HG02678 (cell line): ENCODE results near the gene ADAMTS9.

Experiments
- ATAC-seq: cut with Tn5 transposase; IDR thresholded peaks from one replicate; pipeline ENCODE4 v1.9.1; 2021; ENCODE audit warnings: mild to moderate bottlenecking, moderate library complexity; ENCODE audit not compliant: unreplicated experiment

ADAMTS9 gene

DNA sequence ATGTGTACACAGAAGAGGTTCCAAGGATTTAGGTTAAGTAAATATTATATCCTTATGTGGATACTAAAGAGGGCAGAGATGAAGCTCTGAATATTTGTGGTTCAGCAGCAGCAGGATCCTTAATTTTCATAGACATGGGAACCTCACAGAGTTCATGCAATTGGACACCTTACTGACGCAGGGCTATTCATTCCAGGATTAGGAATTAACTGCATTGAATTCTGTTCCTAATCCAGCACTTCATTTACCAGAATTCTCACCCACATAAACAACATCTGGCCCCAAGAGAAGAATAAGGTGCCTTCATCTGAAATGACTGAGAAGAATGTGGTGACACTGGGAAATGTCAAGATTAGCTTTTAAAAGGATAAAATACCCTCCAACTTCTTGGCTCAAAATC lies 62.4 kb downstream of the ADAMTS9 start:
- ATAC-seq, result no peak

DNA sequence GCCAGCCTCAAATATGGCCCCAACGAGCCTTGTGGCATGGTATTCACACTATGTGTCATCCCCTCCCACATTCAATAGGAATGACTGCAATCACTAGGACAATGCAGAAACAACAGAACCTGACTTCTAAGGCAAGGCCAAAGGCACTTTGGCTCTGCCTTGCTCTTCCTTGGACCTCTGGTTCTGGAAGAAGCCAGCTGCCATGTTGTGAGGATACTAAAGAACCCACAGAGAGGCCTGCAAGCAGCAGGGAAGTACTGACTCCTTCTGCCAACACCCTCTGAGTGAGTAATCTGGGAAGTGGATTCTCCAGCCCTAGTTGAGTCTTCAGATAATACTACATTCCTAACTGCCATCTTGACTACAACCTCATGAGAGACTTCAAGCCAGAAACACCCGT lies 64.7 kb downstream of the ADAMTS9 start:
- ATAC-seq, result no peak

DNA sequence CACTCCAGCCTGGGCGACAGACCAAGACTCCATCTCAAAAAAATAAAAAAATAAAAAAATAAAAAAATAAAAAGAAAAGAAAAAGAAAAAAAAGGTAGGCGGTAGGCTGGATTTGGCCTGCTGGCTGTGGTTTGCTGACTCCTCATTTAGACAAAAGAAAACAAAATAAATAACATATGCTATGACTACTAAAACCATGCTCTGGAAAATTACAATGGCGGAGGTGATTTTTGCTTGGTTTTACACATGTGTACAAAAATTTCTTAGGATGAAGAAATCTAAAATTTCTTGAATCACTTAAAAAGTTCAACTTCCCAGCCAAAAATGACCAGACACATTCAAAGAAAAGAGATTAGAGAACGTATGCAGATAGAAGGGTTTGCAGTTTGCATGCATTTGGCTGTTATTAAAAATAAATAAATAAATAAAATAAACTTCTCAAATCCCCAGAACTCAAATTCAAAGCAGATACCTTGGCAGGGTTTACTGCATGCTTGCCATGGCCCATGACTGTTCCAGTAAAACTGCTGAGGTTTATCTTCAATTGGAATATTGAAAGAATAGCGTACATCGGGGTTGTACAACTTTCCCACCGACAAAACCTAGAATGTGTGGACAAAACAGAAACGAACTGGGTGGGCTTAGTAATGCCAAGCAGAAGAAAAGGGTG lies 65.9 kb downstream of the ADAMTS9 start:
- no peak for ATAC-seq

DNA sequence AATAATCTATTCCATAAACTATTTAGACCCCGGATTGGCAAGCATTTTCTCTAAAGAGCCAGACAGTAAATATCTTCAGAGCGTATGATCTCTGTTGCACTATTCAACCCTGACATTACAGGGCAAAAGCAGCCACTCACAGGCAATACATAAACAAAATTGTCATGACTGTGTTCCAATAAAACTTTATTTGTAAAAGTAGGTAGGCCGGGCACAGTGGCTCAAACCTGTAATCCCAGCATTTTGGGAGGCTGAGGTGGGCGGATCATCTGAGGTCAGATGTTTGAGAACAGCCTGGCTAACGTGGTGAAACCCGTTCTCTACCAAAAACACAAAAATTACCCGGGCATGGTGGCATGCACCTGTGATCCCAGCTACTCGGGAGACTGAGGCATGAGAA lies 66.5 kb downstream of the ADAMTS9 start:
- no peak for ATAC-seq

DNA sequence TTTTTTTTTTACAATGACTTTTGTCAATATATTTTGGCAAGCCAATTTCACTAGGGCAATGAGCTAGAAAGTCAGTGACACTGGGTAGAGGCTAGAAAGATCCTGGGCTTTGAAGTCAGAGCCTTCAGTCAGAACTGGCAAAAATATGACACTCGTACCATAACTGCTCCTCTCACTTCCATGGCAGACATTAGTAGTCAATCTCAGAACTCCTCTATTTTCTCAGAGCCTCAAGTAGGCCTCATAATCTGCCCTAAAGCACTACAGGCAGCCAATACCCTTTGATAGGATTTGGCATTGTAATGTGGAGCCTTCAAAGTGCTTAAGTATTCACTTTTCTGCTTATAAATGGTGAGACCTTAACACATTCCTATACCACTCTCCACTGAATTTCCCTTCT lies 67.8 kb downstream of the ADAMTS9 start:
- no peak for ATAC-seq

DNA sequence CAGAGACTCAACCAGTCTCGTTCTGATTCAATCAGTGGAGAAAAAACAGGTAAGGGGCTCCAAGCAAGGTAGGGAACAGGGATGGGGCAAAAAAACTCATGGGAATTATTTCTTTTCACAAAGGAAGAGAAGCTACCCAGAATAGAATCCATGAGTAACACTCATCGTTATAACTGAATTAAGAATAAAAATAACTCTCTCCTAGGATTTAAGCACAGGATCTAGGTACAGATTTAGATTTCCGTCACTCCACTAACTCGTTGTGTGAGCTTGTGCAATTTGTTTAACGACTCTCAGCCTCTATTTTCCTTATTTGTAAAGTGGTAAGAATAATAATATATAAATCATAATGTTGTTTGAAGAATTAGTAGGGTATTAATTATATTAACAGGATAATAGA lies 68.6 kb downstream of the ADAMTS9 start:
- ATAC-seq, result no peak

DNA sequence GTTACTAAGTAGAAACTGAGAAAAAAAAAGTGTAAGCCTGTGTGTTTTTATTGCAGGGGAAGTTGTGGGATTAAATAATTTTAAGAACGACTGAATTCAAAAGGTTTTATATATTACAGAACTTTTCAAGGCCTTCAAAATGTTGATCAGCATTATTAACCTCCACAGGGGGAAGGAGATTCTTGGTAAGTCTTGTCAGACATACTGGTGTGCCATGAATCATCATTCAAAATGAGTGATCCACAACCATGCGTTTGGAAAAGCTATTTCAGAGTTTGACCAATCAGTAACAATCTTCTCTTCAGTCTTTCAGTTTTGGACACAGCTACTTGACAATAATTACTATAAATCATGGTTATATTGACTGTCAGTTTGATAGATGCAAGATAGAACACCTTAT lies 70.2 kb downstream of the ADAMTS9 start:
- ATAC-seq, result no peak

DNA sequence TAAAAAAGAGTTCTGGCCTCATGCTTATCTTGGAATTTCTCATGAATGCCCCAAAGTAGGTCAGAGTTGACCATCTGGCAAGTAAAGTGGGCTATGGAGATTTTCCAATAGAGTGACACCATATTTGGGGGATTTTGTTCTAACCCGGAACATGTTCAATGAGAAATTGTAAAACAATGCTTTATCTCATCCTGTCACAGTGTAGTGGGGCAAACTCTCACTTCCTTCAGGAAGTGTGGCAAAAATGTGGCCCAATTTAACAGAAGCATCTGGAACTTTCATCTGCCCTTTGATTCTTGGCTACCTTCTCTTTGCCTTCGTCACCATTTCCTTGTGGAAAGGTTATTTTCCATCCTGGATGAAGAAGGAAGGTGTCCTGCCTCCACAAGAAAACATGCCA lies 70.8 kb downstream of the ADAMTS9 start:
- ATAC-seq, result no peak

DNA sequence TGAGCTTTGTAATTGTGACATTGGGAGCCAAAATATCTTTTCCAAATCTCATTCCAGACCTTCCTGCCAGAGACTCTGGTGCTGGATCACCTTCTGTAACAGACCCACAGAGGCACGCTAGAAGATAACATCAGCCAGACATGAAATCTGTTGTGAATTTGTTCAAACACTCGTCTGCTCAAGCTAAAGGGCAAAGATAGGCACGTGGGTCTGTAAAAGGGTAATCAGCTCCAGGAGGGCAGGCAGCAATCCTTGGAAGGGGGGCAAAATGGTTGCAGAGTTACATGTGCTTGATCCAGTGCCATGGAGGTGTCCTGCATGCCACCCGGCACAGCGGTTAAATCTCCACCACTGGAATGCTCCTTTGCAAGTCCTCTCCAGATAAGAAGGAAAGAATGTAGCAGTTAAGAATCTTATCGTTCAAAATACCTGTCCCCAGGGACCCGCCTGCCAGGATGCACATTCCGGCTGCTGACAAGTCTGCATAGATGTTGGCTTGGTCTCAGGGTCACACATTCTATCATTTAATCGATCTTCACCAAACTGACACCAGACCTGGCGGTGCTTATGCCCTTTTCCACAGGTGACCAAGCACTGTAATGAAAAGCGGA lies 74.8 kb downstream of the ADAMTS9 start:
- no peak for ATAC-seq

DNA sequence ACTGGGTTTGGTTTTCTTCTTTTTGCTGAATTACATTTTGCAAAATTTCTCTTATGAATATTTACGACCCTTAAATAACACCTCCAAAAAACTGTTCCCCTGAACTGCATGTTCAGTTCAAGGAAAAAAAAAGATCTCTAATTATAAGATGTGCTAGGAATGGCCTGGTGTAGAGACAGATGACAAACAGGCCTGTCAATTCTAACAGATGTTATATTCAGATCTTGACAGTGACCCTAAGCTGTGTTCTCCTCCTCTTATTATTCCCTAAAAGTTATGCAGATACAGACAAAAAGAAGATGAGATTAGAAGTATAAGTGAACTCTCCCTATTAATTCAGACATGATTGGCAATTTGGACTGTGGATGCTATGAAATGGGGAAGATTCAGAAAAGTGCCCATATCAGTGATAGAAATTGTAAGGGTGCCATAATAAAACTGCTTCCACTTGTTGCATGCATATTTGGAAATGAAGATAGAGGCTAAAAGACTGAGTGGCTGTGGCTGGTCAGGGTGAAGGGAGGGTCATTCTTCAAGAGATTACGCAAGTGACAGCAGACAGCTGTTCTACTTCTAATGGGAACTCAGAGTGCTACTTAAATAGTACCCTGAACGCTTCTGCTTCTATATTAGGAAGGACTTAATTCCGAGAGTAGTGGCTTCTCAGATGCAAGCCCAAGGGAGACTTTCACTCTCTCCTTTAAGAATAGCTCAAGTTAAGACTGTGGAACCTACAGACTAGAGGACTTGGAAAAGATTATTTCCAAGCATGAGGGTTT lies 75.5 kb downstream of the ADAMTS9 start:
- no peak for ATAC-seq

DNA sequence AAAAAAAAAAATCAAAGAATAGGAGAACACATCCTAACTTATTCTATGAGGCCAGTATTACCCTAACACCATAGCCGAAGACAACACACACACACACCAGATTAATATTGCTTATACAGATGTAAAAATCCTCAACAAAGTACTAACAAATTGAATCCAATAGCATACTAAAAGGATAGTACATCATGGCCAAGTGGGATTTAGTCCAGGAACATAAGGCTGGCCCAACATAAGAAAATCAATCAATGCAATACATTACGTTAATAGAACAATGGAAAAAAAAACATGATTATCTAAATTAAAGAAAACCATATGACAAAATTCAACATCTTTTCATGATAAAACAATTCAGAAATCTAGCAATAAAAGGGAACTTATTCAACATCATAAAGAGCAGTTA lies 79.1 kb downstream of the ADAMTS9 start:
- ATAC-seq, result no peak

DNA sequence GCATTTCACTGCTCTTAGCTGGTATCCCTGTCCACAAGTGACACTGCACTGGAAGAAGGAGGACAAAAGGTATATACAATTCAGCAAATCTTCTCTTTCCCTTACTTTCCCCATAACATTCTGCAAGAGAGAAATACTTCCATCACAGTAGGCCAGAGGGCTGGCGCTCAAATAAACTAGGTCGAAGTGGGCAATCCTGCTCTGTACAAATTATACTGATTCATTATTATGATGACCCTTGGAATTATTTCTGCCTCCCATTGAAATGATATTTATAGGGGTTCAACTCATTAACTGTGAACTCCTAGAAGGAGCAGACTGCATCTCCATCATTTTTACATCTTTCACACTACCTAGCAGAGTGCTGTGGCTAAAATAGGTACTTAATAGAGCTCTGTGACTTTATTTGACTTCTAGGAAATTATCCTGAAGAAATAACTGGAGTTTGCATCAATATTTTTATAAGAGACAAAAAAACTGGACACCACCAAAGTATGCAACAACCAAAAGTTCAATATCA lies 80.7 kb downstream of the ADAMTS9 start:
- ATAC-seq, result no peak

DNA sequence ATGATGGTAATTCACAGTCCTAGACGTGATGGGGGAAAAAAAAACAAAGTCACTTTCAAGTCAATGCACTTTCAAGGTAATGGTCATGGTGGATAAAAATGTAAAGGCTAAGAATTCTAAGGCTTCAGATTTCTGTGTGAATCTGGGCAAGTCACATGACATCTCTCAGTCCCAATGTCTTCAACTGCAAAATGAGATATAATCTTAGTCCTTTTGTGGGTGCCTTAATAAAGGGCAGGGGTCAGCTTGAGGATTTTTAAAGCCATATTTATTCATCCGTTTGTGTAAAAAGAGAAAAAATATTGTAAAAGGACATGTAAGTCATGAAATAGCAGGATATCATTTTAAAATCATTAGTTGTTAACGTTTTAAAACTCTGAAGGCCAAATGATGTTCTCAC lies 83.5 kb downstream of the ADAMTS9 start:
- no peak for ATAC-seq

DNA sequence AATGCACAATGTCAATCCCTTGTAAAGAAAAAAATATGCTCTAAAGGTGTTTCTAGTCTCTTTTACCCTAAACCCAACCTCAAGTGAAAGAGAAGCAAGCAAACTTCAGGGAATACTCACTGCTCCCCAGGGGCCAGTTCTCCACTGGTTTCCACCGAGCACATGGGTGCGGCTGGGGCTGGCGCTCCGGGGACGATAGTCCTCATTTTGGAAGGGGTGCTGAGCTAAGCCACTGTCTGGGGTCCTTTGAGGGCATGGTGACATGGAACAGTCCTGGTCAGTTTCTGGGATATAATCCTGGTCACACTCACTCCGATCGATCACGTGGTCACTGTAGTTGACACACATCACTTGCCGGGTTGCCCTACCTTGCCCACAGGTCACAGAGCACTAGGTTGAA lies 86.0 kb downstream of the ADAMTS9 start:
- no peak for ATAC-seq

DNA sequence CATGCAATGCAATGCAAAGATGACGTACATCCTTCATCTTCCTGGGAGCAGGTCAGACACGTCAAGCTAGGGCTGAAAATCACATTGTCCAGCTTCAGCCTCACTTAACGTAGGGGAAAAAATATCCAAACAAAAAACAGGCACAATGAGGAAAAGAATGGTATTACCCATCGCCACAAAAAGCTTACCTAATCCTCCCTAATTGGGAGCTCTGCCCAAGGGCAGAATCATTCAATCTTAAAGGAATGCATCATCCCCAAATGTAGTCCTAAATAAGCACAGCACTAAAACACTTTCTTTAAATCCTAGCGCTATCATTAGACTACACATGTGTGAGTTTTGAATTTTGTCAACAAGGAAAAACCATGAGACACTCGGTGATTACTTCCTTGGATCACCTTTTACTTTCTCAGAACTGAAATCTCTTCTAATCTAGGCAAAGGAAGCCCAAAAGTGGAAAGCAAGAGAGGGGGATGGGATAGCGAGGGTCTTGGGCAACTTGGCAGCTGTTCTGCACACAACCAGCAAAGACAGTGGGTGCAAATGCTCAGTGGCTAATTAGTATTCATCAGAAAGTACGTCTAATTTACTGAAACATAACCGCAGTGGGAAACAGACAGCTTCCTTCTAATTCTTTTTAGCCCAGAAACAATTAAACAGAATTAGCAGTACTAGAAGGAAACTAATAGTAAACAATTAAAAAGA lies 87.4 kb downstream of the ADAMTS9 start:
- ATAC-seq, result no peak

DNA sequence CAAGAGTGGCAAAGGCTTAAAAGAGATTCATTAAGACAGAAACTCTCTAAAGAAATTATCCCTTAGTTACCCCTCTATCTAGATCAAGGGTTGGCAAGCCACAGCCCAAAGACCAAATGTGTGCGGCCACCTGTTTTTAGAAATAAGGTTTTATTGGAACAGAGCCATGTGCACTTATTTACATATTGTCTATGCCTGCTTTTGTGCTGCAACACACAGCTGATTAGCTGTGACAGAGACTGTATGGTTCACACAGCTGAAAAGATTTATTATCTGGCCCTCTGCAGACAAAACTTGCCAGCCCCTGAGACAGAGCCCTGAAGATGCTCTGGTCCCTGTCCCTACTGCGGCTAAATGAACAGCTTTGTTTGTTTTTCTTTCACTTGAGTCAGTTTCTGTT lies 88.1 kb downstream of the ADAMTS9 start:
- no peak for ATAC-seq

DNA sequence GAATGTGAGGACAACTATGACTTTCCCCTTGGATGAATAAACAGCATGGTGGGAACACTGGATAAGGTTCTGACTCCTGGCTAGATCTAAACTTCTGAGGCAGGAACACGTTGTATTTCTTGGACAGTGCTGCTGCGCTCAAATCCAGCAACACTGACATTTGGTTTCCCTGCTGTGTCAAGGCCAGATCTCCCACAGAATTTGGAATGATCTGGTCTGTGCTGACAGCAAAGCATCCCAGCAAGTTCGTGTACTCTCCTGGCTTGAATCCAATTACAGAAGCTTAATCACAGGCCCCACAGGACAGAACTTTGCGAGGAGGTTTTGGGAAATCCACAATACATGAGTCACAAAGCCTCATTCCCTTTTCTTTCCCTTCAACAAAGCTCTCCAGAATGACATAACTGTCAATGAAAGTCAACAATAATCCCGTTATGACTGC lies 92.5 kb downstream of the ADAMTS9 start:
- no peak for ATAC-seq

DNA sequence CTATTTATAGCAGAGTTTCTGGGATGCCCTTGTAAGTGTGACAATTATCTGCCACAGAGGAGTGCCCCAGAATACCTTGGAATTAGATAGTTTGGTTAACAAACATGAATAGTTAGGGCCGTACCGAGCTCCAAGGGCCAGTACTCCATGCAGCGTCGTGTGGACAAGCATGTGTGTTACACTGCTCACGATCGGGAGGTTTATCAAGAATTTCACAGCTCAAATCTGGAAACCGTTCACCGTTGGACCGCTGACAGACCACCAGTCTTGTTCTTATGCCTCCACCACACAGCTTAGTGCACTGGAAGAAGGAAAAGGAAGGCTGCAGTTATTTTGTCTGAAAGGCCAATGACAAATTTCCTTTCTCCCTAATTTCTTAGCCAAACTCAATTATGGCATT lies 93.7 kb downstream of the ADAMTS9 start:
- ATAC-seq, result no peak

DNA sequence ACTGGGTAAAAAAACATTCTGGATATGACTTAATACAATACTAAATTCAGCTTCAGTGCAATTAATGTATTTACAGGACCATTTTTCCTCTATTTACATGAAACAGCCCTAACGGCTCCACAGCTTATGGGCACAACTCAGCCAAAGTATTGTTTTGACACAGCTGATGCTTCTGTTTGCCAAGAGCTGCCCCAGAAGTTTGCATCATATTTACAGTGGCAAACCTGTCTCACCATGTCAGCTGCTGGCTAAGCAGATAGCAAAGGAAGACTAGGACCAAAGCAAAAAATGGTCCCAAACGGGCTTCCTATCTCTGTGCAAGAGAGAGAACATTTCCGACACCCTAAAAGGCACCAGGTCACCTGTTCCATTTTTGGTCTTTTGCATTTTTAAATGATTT lies 94.5 kb downstream of the ADAMTS9 start:
- ATAC-seq, result no peak

DNA sequence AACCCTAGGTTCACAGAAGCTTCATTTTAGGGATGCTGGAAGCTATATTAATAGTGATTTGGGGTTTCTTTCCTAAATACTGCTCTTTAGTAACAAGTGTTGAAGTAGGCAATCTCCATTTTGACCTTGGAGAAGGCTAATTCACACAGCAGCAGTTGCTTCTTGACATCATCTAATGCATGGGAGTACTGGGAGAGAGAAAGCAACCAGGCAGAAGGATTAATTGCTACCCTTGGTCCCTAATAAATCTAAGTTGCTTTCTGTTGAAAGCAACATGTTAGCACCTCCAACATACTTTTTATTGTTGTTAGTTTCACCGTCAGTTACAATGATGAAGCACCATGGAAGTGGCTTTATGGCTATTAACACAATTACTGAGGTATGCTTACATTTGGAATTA lies 96.2 kb downstream of the ADAMTS9 start:
- ATAC-seq, result no peak

DNA sequence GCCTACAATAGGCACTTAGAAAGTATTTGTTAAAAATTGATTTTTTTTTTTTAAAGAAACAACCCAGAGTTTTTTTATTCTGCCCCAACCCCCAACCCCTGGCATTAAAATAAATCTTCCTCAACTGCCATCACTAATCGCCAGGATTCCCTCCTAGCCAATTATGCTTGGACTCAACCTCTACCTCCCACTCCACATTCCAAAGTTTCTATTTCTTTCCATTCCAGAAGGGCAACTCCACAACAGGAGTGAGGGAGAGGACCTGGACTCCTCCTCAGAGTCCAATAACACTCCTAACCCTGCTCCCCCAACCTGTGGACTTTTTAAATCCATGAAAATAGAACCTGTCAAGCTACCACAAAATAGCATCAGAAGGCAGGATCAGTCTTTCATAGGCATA lies 99.4 kb downstream of the ADAMTS9 start:
- no peak for ATAC-seq
